Pancreas (tissue), 10 donors: ENCODE results near the gene NEK3. TPM values are rescaled to one million over a fixed set of nuclear protein-coding genes. Genes with fewer than 3 reads are reported as not detected.
"Not testable (repeated sequence)": the region's sequence is repeated elsewhere in the genome, so short reads cannot be mapped to it uniquely, and the experiment has no call there.

Experiments used
- ATAC-seq, 4 donors: fragments of 200-7000 bp; cut with Tn5 transposase; one replicate each; pipeline versions ENCODE4 v1.8.0 to v1.9.1; 2020; ENCODE audit warnings: mild to moderate bottlenecking in 4 of 4, moderate library complexity in 4 of 4
- DNase-seq, 6 donors: peaks; one replicate each; pipeline ENCODE4 v3.0.0-alpha.2; 2020
- FAIRE-seq: peaks from 2 replicates; lab custom pipeline; 2012; peaks lifted over from hg19 to GRCh38; lab: Jason Lieb, UNC
- H3K27ac ChIP-seq, 4 donors: fragments of 200-600 bp; sonication (generic); 1 replicate in 3 of 4; 2 replicates in 1 of 4; pipeline versions ENCODE4 v1.5.0 to v1.8.0; 2020
- H3K27me3 ChIP-seq, 4 donors: fragments of 200-600 bp; one replicate each; pipeline ENCODE4 v1.8.0; 2021
- H3K36me3 ChIP-seq, 3 donors: fragments of 200-600 bp; sonication (generic) in 1 of 3; one replicate each; pipeline versions ENCODE4 v1.5.0 to v1.8.0; 2020 to 2021
- H3K4me1 ChIP-seq, 3 donors: fragments of 200-600 bp; one replicate each; pipeline ENCODE4 v1.8.0; 2021
- H3K4me3 ChIP-seq, 4 donors: fragments of 200-600 bp; sonication (generic) in 2 of 4; one replicate each; pipeline versions ENCODE4 v1.5.0 to v1.8.0; 2020 to 2021
- H3K9me3 ChIP-seq, 4 donors: fragments of 200-600 bp; one replicate each; pipeline ENCODE4 v1.8.0; 2021
- CTCF ChIP-seq, 4 donors: fragments of 200-600 bp; sonication (generic) in 3 of 4; IDR thresholded peaks; one replicate each; pipeline versions ENCODE4 v1.5.0 to v1.8.0; 2021; ENCODE audit warnings: antibody characterized with exemption in 4 of 4
- WGBS, 2 donors: extraction: QIAGEN DNeasy Blood & Tissue Kit; methylation state at CpG; one replicate each; pipeline ENCODE4 v1.1.7; 2013; 5-methylcytosine and 5-hydroxymethylcytosine counted together
- intact Hi-C, 3 donors: fragments of 100-400 bp; cut with DNase I; formaldehyde crosslinking; loops; one replicate each; pipeline versions ENCODE4 v1.11.1 to v1.14.2; 2022
- polyA plus RNA-seq, 2 donors: library from polyadenylated mRNA; stranded (reverse); fragments of 200-250 nt; gene quantifications; one replicate each; pipeline ENCODE4 v1.2.3, GENCODE V29; 2013
- total RNA-seq, 6 donors: library from RNA; stranded (reverse); fragmentation: NEBNext Ultra II Directional in 4 of 6; extraction: Animal tissue kit (Norgen Biotek cat#: 25700) in 4 of 6; gene quantifications; one replicate each; pipeline versions ENCODE4 v1.2.1 to v1.2.4, GENCODE V29; 2021 to 2023
- donor health status: healthy with polysubstance abuse.
- donor health status: DM: no; HTN: no; CAD: no; lungs with moderate emphysema.
- donor health status: DM: no; HTN: no; CAD: no.
- donor health status: control.
- donor health status: control.
- donor health status: Bipolar disorder and iron deficiency.
- donor health status: DM: yes; HTN: yes; CAD: no.
- donor health status: DM: no; HTN: no; CAD: no.
- donor health status: DM: no; HTN: no; CAD: no.
- donor health status: DM: yes; HTN: yes; CAD: no.

The NEK3 gene
- total and polyA plus RNA-seq, 8 donors, result 6.0 to 33.4 (median 7.0) TPM

GRCh38 chr13:52169839-52170238 is 10.4 kb upstream of the NEK3 start:
- H3K9me3 ChIP-seq, result no peaks in the 10 kb centered on the region
- no peaks in the 10 kb centered on the region for H3K4me1 ChIP-seq
- no peaks in the 10 kb centered on the region for H3K27me3 ChIP-seq
- no peak for TF ChIP-seq CTCF (IDR thresholded peaks at IDR 0.05)
- intact Hi-C loops, result no loop called here
- no peak overlapping the region for H3K4me3 ChIP-seq
- FAIRE-seq (no peak), DNase-seq (no peak), ATAC-seq (no peak)
- H3K27ac ChIP-seq, result no peak overlapping the region
- 83 to 89% methylated on average over 5 of the region's 5 CpGs for WGBS, 2 donors
- H3K36me3 ChIP-seq, result peaks cover 0 to 20% (median 5%) of the 10 kb centered on the region in 3 donors

- intact Hi-C loops, result no loop called here
- Histone ChIP-seq H3K27me3 (no peaks in the 10 kb centered on the region), H3K9me3 (no peaks in the 10 kb centered on the region), H3K27ac (no peak overlapping the region), H3K36me3 (peaks cover 0 to 14% (median 5%) of the 10 kb centered on the region in 3 donors), H3K4me1 (peaks cover 0 to 4% (median 0%) of the 10 kb centered on the region in 3 donors), H3K4me3 (no peak overlapping the region)
- DNase-seq (no peak), ATAC-seq (no peak), FAIRE-seq (no peak)
- WGBS, 2 donors, result 58 to 67% methylated on average over 2 of the region's 2 CpGs
- no peak for TF ChIP-seq CTCF (IDR thresholded peaks at IDR 0.05)
Measured at GRCh38 chr13:52165411-52165810, 6.0 kb upstream of the NEK3 start.

GRCh38 chr13:52164989-52165388 is 5.6 kb upstream of the NEK3 start:
- H3K27ac ChIP-seq, result no peak overlapping the region
- no peak for DNase-seq

GRCh38 chr13:52163878-52164277 is 4.5 kb upstream of the NEK3 start:
- FAIRE-seq, H3K9me3 ChIP-seq, H3K27ac ChIP-seq, H3K4me1 ChIP-seq, H3K4me3 ChIP-seq, DNase-seq, ATAC-seq, H3K27me3 ChIP-seq, intact Hi-C loops, H3K36me3 ChIP-seq: not testable (repeated sequence)
- WGBS, 2 donors, result 87 to 95% methylated on average over 3 of the region's 3 CpGs

More at GRCh38 chr13:52164989-52165388, 5.6 kb upstream of the NEK3 start:
- ATAC-seq (no peak), FAIRE-seq (no peak)
- no peaks in the 10 kb centered on the region for H3K27me3 ChIP-seq
- intact Hi-C loops, result no loop called here
- no peaks in the 10 kb centered on the region for H3K9me3 ChIP-seq
- no peak overlapping the region for H3K4me3 ChIP-seq
- TF ChIP-seq CTCF (IDR thresholded peaks at IDR 0.05), result no peak
- peaks cover 0 to 14% (median 5%) of the 10 kb centered on the region in 3 donors for H3K36me3 ChIP-seq
- peaks cover 0 to 4% (median 0%) of the 10 kb centered on the region in 3 donors for H3K4me1 ChIP-seq

- Histone ChIP-seq H3K27me3 (no peaks in the 10 kb centered on the region), H3K4me1 (peaks cover 0 to 4% (median 0%) of the 10 kb centered on the region in 3 donors), H3K36me3 (no peaks in the 10 kb centered on the region), H3K9me3 (no peaks in the 10 kb centered on the region), H3K4me3 (no peak overlapping the region), H3K27ac (no peak overlapping the region)
- TF ChIP-seq CTCF (IDR thresholded peaks at IDR 0.05), result no peak
- 65 to 70% methylated on average over 5 of the region's 5 CpGs for WGBS, 2 donors
- intact Hi-C loops, result no loop called here
- DNase-seq, result no peak
- peak in 1 of 4 donors; percentile 3 for ATAC-seq
- no peak for FAIRE-seq
Measured at GRCh38 chr13:52162279-52163101, 3.1 kb upstream of the NEK3 start.
